ENCODE data around the gene NUDT5.

- TF ChIP-seq REST (IDR thresholded peaks at IDR 0.05; ENCODE audit: insufficient replicate concordance, low read depth) (no peak), CTCF (IDR thresholded peaks at IDR 0.05; ENCODE audit: insufficient read depth, low read length) (no peak), SPI1 (IDR thresholded peaks at IDR 0.05; ENCODE audit: borderline replicate concordance, low read depth) (no peak), POLR2AphosphoS5 (IDR thresholded peaks at IDR 0.05; ENCODE audit: low read depth) (no peak), GABPA (IDR thresholded peaks at IDR 0.05; ENCODE audit: low read depth) (no peak)
Measured at GRCh38 chr10:12154516-12154915, 41.2 kb downstream of the NUDT5 start.

Measured in HL-60 (cell line).